BE2C (cell line): Measurements from ENCODE around the gene POLR3G. TPM values are rescaled to one million over a fixed set of nuclear protein-coding genes. Genes with fewer than 3 reads are reported as not detected.

Experiments
- DNase-seq: peaks from one replicate; pipeline ENCODE4 v3.0.0-alpha.2; 2020
- H3K27me3 ChIP-seq: fragments of 250-450 bp; sonication (Bioruptor Pico); 2 replicates; pipeline ENCODE4 v1.5.1; 2020; ENCODE audit warnings: mild to moderate bottlenecking
- H3K36me3 ChIP-seq: fragments of 250-450 bp; sonication (Bioruptor Pico); 2 replicates; pipeline ENCODE4 v1.5.1; 2020; ENCODE audit warnings: mild to moderate bottlenecking
- H3K4me1 ChIP-seq: fragments of 250-450 bp; sonication (Bioruptor Pico); 2 replicates; pipeline ENCODE4 v1.5.1; 2020
- H3K4me3 ChIP-seq: 2 replicates; pipeline ENCODE4 v1.5.1; 2011; ENCODE audit warnings: low read depth, low read length
- H3K9me3 ChIP-seq: fragments of 250-450 bp; sonication (Bioruptor Pico); 2 replicates; pipeline ENCODE4 v1.5.1; 2020
- polyA plus RNA-seq: library from polyadenylated mRNA; unstranded; fragments of >200 nt; gene quantifications from one replicate; pipeline ENCODE4 v1.2.1, GENCODE V29; 2012; ENCODE audit warnings: low read depth, missing spikeins; ENCODE audit not compliant: insufficient read length, insufficient read depth
- TF ChIP-seq, protein P1 (sequence below): IDR thresholded peaks from 2 replicates; pipeline ENCODE4 v1.5.1; 2012; ENCODE audit warnings: mild to moderate bottlenecking, low read depth, low read length

Gene POLR3G, protein sequence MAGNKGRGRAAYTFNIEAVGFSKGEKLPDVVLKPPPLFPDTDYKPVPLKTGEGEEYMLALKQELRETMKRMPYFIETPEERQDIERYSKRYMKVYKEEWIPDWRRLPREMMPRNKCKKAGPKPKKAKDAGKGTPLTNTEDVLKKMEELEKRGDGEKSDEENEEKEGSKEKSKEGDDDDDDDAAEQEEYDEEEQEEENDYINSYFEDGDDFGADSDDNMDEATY
- 1.8 TPM for polyA plus RNA-seq

DNA sequence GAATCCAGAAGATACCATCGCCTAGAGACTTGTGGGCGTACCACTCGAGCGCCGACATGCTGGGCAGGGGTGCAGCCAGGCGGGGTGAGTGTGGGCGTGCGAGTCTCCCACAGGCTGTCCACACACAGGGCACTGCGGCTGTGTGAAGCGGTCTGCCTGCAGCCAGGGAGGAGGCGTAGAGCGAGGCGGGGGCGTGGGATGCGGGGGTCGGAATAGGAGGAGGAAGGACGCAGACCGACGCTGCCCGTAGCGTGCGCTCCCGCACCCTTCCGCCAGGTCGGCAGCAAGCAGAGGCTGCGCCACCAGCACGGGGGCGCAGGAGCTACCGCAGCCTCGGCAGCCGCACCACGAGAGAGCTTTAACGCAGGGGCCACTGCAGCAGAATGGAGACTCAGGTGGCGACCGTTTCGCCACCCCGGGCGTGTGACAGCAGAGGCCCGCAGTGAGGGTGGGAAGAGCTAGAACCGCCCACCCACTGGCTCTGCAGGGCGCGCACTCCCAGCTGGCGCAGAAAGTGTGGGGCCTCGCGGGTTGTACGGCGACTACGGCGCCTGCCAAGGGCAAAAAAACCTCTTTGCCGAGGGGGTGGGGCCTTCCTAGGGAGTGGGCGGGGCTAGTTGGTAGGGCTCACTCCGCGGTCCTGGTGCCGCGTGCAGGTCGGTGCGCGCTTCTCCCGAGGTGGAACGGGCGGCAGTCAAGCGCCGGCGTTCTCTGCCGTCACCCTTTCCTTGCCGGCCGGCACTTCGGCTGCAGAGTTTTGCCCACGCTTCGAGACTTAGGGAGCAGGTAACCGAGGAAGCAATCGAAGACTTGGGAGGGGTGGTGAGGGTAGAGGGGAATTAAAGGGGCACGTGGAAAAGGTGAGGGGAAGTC, at the start of gene POLR3G, which contains the start of gene MBLAC2:
POLR3G (plus strand) TSS at position 630 of the 873 bp plus-strand sequence. CDS start 10,704 bp downstream, outside the sequence.
MBLAC2 (minus strand) TSS at position 537 of the 873 bp plus-strand sequence; CDS start at position 58, 479 bp downstream.
- Histone ChIP-seq H3K27me3 (no peaks in the 10 kb centered on the region), H3K4me1 (no peaks in the 10 kb centered on the region), H3K4me3 (peak within 1 kb of the TSS; percentile 86), H3K9me3 (no peaks in the 10 kb centered on the region), H3K36me3 (no peaks in the 10 kb centered on the region)
- TF ChIP-seq, protein P1, sequence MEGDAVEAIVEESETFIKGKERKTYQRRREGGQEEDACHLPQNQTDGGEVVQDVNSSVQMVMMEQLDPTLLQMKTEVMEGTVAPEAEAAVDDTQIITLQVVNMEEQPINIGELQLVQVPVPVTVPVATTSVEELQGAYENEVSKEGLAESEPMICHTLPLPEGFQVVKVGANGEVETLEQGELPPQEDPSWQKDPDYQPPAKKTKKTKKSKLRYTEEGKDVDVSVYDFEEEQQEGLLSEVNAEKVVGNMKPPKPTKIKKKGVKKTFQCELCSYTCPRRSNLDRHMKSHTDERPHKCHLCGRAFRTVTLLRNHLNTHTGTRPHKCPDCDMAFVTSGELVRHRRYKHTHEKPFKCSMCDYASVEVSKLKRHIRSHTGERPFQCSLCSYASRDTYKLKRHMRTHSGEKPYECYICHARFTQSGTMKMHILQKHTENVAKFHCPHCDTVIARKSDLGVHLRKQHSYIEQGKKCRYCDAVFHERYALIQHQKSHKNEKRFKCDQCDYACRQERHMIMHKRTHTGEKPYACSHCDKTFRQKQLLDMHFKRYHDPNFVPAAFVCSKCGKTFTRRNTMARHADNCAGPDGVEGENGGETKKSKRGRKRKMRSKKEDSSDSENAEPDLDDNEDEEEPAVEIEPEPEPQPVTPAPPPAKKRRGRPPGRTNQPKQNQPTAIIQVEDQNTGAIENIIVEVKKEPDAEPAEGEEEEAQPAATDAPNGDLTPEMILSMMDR = peak; percentile 37
- DNase-seq = peak; percentile 95

DNA sequence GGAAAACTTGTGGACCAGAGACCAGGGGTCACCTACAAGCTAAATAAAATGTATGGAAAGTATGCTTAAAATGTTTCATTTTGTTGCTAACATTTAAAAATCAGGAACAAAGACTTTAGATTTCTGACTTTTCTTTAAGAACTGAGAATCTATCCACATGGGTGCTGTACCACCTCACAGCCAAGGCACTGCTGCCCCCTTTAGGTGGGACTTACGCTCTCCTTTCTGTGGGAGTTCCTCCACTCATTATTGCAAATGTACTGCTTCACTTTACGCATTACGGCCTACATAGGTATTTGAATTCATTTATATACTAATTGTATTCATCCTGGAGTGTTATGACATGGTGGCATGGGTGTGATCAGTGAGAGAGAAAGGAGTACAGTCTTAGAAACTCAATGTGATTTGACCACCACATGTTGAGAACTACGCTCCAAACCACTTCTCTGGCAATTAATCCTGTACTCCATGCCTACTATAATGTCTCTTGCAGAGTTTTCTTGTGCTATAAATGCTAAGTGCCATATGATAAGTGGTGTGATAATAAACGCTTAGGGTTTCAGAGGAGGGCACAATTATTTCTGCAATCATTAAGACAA, 40.4 kb upstream of the POLR3G start:
- DNase-seq = peak; percentile 72
- Histone ChIP-seq H3K36me3 (no peaks in the 10 kb centered on the region), H3K4me1 (peaks cover 11% of the 10 kb centered on the region), H3K27me3 (peaks cover 13% of the 10 kb centered on the region), H3K9me3 (no peaks in the 10 kb centered on the region), H3K4me3 (no peak overlapping the region)
- TF ChIP-seq, protein P1 = peak; percentile 92

DNA sequence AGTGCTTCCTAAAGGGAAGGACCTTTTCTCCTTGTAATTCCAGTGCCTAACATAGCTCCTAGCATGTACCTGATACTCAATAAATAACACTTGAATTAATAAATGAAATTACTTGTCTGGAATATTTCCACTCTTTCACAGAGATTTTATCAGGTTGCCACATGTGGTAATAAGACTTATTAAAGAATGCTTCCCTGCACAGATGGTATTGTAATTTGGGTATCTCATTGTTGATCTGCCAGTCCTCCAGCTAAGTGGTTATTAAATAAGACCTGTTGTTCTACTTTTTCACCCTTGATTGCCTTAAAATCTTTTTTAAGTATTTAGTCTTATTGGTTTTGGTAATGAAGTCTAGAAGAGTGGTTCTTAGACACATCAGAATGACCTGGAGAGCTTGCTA, 37.0 kb upstream of the POLR3G start:
- Histone ChIP-seq H3K4me3 (no peak overlapping the region), H3K36me3 (no peaks in the 10 kb centered on the region), H3K9me3 (no peaks in the 10 kb centered on the region), H3K4me1 (peaks cover 11% of the 10 kb centered on the region), H3K27me3 (peaks cover 9% of the 10 kb centered on the region)
- TF ChIP-seq, protein P1 = no peak
- DNase-seq = no peak

DNA sequence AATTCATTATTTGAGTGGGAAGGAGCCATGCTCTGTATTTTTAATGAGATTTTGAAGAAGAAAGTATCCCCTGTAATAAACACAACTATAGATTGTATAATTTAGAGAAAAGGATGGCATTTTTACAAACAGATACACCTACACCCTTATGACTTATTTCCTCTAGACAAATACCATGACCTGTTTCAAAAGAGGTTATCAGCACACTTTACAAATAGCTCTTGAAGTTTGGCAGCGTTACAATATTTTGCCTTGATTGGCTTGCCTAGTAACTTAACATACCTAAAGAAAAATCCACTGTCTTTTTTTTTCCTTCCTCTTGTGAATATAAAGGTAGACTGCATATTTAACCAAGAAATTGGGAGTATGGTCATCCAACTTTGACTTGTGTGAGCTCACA, 36.6 kb upstream of the POLR3G start:
- no peak overlapping the region for H3K4me3 ChIP-seq
- no peaks in the 10 kb centered on the region for H3K9me3 ChIP-seq
- no peaks in the 10 kb centered on the region for H3K36me3 ChIP-seq
- H3K27me3 ChIP-seq = peaks cover 9% of the 10 kb centered on the region
- TF ChIP-seq, protein P1 = no peak
- DNase-seq = no peak
- H3K4me1 ChIP-seq = peaks cover 11% of the 10 kb centered on the region

DNA sequence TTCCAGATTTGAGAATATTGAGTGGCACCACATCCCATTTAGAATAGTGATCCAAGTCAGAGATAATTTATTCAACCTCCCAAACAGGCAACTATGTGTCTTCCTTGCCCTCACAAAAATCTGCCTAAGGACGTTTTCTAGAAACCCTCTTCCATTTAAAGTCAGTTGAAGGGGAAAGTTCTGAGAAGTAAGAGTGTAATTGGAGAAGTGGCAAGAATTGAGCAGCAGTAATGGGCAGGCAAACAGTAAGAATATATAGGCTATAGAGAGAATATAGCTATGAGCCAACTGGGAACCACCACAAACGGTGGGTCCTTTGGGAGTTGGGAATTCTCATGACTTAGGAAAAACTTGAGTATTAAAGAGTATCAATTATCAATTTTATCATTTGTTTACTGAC, 34.0 kb upstream of the POLR3G start:
- Histone ChIP-seq H3K4me3 (no peak overlapping the region), H3K36me3 (no peaks in the 10 kb centered on the region), H3K4me1 (peaks cover 11% of the 10 kb centered on the region), H3K27me3 (peaks cover 3% of the 10 kb centered on the region; the same call in 1 of the 2 replicates), H3K9me3 (no peaks in the 10 kb centered on the region)
- DNase-seq = no peak
- TF ChIP-seq, protein P1 = no peak
